Muscle layer of colon (tissue), 2 donors: ENCODE results near the gene ARL16.
A peak's percentile ranks its signal among the peaks of the same experiment; 100 is the strongest.

Experiments used
- H3K27ac ChIP-seq: one replicate; pipeline ENCODE4 v1.7.0; 2013; ENCODE audit warnings: low read depth, mild to moderate bottlenecking, low read length, moderate library complexity
- H3K27me3 ChIP-seq, 2 donors: one replicate each; pipeline ENCODE4 v1.7.0; 2013; ENCODE audit warnings: low read length in 2 of 2, mild to moderate bottlenecking in 2 of 2; ENCODE audit not compliant: insufficient read depth in 2 of 2, control insufficient read depth in 1 of 2
- H3K36me3 ChIP-seq: one replicate; pipeline ENCODE4 v1.7.0; 2013; ENCODE audit warnings: mild to moderate bottlenecking, low read length; ENCODE audit not compliant: insufficient read depth
- H3K4me1 ChIP-seq: one replicate; pipeline ENCODE4 v1.7.0; 2013; ENCODE audit warnings: mild to moderate bottlenecking, low read length; ENCODE audit not compliant: insufficient read depth
- H3K4me3 ChIP-seq, 2 donors: one replicate each; pipeline ENCODE4 v1.7.0; 2013; ENCODE audit warnings: low read length in 2 of 2, low read depth in 1 of 2, mild to moderate bottlenecking in 1 of 2, moderate library complexity in 1 of 2
- H3K9ac ChIP-seq: one replicate; pipeline ENCODE4 v1.7.0; 2013; ENCODE audit warnings: low read length
- H3K9me3 ChIP-seq: one replicate; pipeline ENCODE4 v1.7.0; 2013; ENCODE audit warnings: mild to moderate bottlenecking, low read length
- donor health status: abdominal sarcoma.
- donor health status: Adenocarcinoma of cecum.

Gene ARL16, protein sequence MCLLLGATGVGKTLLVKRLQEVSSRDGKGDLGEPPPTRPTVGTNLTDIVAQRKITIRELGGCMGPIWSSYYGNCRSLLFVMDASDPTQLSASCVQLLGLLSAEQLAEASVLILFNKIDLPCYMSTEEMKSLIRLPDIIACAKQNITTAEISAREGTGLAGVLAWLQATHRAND

DNA sequence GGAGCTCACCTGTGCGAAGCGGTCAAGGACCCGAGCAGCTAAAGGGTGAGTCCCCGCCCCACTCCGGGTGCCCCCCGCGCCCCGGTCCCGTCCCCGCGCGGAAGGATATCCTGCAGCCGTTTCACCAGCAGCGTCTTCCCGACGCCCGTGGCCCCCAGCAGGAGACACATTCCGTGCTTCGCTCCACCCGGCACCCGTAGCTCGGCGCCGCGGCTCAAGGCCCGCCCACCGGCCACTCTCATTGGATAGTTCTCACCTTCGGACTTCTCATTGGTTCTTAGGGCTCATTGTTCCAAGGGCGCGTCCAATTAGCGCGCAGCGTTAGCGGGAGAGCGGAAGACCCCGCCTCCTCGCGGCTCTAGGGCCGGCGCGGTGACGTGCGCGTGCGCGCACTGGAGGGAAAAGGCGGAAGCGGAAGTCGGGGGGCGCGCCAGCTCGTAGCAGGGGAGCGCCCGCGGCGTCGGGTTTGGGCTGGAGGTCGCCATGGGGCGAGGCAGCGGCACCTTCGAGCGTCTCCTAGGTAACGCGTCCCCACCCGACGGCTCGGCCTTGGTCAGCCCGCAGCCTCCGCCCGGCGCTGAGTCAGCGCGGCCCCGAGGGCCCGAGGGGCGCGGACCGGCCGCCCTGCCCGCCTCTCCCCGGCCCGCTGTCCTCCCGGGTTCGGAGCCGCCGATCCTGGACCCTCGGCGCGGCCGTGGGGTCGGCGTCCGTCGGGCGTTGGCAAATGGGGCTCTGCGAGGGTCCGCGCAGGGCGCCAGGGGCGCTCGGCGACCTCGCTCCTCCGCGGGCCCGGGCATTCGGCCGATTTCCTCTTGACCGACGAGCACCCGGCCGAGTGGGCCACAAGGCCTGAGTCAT is at the start of gene ARL16, which contains the start of gene HGS:
Gene ARL16 (minus strand): TSS at position 214 of the 858 bp plus-strand sequence. CDS start 44 bp downstream, at position 170.
Gene HGS (plus strand): TSS at position 428 of the 858 bp plus-strand sequence. CDS start 56 bp downstream, at position 484.
- H3K9ac ChIP-seq = peak within 1 kb of the TSS; percentile 51
- no peaks in the 10 kb centered on the region for H3K9me3 ChIP-seq
- H3K4me3 ChIP-seq = peak within 1 kb of the TSS; percentile 82 to 86
- peaks cover 30% of the 10 kb centered on the region for H3K36me3 ChIP-seq
- H3K27me3 ChIP-seq = no peaks in the 10 kb centered on the region
- H3K27ac ChIP-seq = peak within 1 kb of the TSS; percentile 81
- peaks cover 22% of the 10 kb centered on the region for H3K4me1 ChIP-seq

DNA sequence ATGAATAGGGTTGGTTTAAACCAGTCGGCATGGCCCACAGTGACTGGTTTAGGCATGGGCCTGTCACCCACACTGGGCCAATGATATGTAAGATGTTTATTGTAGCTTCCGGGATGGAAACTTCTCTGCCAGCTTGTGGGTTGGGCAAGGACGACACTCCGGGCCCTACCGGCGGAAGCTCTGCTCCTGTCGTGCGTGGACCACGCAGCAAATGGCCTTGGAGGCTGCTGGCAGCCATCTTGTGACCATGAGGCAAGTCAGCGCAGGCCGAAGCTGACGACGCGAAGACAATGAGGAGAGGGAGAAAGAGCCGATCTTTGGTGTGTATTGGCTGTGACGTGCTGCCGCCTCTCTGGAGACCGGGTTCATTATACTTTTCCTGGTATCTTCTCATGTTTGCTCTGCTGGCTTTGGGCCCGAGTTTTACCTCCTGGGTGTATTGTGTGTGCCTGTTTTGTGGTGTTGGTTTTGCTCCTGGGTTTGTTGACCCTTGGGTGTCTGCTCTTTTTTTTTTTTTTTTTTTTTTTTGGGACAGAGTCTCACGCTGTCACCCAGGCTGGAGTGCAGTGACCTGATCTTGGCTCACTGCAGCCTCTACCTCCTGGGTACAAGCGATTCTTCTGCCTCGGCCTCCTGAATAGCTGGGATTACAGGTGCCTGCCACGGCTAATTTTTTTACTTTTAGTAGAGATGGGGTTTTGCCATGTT is 43.9 kb upstream of the ARL16 start:
- Histone ChIP-seq H3K27me3 (peaks cover 0 to 12% of the 10 kb centered on the region in 2 donors), H3K27ac (no peak overlapping the region), H3K9ac (no peak overlapping the region), H3K4me3 (no peak overlapping the region), H3K9me3 (no peaks in the 10 kb centered on the region), H3K4me1 (no peaks in the 10 kb centered on the region), H3K36me3 (no peaks in the 10 kb centered on the region)

DNA sequence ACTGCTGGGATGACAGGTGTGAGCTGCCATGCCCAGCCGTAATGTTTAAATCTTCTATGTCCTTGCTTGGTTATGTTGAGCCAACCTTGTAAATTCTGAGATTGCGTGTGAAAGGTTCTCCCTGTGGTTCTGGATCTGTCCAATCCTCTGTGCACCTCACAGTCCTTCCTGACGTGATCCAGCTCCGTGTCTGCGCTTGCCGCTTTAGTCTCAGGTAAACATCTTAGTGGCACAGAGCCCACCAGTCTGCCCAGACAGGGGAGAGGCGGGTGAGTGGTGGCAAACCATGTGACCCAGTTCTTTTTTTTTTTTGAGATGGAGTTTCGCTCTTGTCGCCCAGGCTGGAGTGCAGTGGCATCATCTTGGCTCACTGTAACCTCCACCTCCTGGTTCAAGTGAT is 42.4 kb upstream of the ARL16 start:
- Histone ChIP-seq H3K36me3 (no peaks in the 10 kb centered on the region), H3K4me1 (no peaks in the 10 kb centered on the region), H3K9ac (no peak overlapping the region), H3K27ac (no peak overlapping the region), H3K9me3 (no peaks in the 10 kb centered on the region), H3K4me3 (no peak overlapping the region), H3K27me3 (peaks cover 0 to 6% of the 10 kb centered on the region in 2 donors)

DNA sequence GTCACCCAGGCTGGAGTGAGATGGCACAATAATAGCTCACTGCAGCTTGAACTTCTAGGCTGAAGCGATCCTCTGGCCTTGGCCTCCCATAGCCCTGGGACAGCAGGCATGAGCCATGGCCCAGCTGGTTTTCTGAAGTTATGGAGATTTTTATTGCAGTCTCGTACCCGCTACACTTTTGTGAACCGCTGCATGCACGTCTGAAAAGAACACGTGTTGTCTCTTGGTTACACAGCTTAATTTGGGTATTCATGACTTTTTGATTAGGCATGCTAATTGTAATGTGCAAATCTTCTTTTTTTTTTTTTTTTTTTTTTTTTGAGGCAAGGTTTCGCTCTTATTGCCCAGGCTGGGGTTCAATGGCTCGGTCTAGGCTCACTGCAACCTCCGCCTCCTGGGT is 41.8 kb upstream of the ARL16 start:
- Histone ChIP-seq H3K9me3 (no peaks in the 10 kb centered on the region), H3K4me3 (no peak overlapping the region), H3K9ac (no peak overlapping the region), H3K27ac (no peak overlapping the region), H3K27me3 (peaks cover 0 to 6% of the 10 kb centered on the region in 2 donors), H3K36me3 (no peaks in the 10 kb centered on the region), H3K4me1 (no peaks in the 10 kb centered on the region)

DNA sequence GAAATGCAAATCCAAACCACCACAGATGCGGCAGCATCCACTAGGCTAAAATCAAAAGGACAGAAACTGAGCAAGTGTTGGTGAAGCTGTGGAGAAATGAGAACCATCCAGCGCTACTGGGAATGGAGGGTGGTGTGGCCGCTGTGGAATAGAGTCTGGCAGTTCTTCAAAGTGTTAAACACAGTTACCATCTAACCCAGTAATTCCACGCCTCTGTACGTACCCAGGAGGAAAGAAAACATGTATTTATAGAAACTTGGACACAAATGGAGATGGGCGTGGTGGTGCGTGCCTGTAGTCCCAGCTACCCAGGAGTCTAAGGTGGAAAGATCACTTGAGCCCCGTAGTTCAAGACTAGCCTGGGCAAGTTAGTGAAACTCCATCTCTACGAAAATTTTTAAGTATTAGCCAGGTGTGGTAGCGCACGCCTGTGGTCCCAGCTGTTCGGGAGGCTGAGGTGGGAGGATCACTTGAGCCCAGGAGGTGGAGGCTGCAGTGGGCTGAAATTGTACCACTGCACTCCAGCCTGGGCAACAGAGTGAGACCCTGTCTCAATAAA is 40.1 kb upstream of the ARL16 start:
- Histone ChIP-seq H3K4me1 (no peaks in the 10 kb centered on the region), H3K9ac (no peak overlapping the region), H3K36me3 (no peaks in the 10 kb centered on the region), H3K27me3 (peaks cover 0 to under 1% of the 10 kb centered on the region in 2 donors), H3K4me3 (no peak overlapping the region), H3K27ac (no peak overlapping the region), H3K9me3 (no peaks in the 10 kb centered on the region)

DNA sequence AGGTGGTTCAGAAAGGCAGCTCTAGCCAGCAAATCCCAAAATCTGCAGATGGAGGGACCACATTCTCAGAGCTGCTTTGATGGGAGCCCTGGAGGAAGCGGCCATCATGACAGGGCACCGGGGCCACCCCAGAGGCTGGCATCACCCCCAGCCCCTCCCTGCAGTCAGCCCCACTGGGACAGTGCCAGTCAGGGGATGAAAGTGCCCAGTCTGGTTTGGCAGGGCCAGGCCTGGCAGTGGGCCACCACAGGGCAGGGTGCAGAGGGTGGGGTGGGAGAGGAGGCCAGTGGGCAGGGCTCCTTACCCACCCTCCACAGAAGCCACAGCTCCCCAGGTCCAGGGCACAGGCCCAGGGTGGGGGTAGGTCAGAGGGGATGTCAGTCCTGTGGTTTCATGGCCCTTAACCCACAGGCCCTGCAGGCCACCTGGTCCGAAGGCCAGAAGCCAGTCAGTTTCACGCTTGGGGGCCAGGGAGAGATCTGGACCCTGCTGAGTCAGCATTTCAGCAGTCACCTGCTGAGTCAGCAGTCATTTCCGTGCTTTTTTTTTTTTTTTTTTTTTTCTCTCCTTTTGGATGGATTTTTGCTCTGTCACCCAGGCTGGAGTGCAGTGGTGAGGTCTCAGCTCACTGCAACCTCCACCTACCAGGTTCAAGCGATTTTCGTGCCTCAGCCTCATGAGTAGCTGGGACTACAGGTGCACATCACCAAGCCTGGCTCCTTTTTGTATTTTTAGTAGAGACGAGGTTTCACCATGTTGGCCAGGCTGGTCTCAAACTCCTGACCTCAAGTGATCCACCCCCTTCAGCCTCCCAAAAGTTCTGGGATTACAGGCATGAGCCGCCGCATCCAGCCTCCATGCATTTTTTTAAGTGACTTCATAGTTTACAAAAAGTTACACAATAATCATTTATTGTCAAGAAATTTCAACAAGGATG is 38.9 kb upstream of the ARL16 start:
- Histone ChIP-seq H3K4me3 (no peak overlapping the region), H3K27ac (no peak overlapping the region), H3K9ac (no peak overlapping the region)

DNA sequence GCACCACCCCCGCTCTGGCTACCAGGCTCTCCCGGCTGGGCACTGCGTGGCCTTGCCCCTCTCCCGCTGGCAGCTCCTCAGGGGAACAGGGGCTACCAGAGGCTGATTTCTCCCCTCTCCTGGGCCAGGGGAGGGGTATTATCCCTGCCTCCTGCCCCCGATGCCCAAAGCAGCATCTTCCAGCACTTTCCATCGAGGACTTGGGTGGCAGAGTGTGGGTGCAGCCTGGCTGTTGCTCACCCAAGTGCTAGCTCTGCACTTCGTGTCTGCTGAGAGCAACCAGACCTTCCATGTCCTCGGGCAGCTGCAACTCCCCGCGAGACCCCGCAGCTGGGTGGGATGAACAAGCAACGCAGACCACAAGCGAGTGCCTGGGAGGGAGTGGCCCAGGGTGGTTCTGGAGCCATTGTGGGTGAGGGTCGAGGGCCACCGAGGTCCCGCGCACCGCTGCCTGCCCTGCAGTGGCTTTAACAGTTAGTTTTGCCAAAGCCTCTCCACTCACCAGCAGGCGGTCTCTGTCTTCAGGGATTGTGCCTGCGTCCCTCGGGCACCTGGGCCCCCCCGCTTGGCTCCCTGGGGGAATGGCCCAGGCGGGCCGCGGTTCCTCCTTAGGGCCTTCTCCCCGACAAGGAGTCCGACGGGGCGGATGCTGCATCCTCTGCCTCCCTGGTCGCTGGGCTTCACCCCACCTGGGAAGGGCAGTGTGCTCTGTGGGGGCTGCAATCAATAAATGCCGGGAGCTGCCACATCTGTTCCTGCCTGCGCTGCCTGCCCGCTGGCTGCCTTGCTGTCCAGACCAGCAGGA is 36.9 kb upstream of the ARL16 start:
- Histone ChIP-seq H3K4me1 (no peaks in the 10 kb centered on the region), H3K4me3 (no peak overlapping the region), H3K9me3 (no peaks in the 10 kb centered on the region), H3K36me3 (no peaks in the 10 kb centered on the region), H3K9ac (no peak overlapping the region), H3K27ac (no peak overlapping the region), H3K27me3 (no peaks in the 10 kb centered on the region)

More for the DNA sequence above, 38.9 kb upstream of the ARL16 start:
- Histone ChIP-seq H3K4me1 (no peaks in the 10 kb centered on the region), H3K27me3 (no peaks in the 10 kb centered on the region), H3K36me3 (no peaks in the 10 kb centered on the region), H3K9me3 (no peaks in the 10 kb centered on the region)

DNA sequence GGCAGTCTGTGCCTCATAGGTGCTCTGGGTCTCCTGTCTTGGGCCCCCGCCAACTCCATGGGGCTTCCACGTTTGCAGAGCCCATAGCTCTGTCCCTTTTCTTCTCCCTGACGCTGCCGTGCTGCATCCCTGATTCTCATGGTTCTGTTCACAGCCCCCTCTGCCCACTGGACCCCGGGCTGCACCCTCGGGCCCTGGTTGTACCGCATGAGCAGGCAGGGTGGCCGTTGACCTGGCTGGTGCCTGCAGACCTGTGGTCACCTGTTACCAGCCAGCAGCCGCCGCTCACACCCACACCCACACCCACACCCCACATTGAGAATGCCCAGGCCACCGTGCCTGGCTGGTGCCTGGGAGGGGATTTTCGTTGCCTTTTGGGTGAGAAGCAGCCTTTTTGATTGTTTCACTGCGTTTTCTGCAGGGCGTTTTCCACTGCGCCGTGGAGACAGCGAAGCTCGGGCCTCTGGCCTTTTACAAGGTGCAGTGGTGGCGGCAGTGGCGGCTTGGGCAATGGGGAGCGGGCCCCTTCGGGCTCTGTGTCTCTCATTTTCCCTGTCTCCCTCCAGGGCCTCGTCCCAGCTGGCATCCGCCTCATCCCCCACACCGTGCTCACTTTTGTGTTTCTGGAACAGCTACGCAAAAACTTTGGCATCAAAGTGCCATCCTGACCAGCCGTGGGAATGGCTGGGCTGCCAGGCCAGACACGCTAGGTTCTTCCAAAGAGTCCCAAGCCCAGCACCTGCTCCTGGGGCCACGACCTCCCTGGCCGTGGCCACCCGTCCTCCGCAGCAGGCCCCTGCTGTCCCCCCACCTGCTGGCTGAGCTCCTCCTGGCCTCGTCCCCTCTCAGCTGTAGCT is 36.0 kb upstream of the ARL16 start:
- Histone ChIP-seq H3K9me3 (no peaks in the 10 kb centered on the region), H3K36me3 (no peaks in the 10 kb centered on the region)

DNA sequence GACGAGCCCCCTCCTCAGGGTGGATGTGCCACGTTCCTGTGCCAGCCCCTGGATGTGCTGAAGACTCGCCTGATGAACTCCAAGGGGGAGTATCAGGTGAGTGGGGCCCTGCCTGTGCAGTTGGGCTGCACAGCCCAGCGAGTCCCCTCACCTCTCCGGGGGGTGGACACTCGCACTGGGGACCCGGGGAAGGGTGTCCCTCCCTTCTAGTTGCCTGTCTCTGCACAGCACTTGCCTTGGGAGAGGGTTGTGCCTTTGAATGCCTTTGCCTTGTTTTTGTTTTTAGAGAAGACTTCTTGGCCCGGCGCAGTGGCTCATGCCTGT is 34.1 kb upstream of the ARL16 start:
- Histone ChIP-seq H3K4me1 (peaks cover 11% of the 10 kb centered on the region), H3K9me3 (no peaks in the 10 kb centered on the region), H3K4me3 (no peak overlapping the region), H3K36me3 (no peaks in the 10 kb centered on the region), H3K9ac (no peak overlapping the region), H3K27me3 (no peaks in the 10 kb centered on the region), H3K27ac (no peak overlapping the region)

More for the DNA sequence above, 36.0 kb upstream of the ARL16 start:
- Histone ChIP-seq H3K4me3 (no peak overlapping the region), H3K4me1 (no peaks in the 10 kb centered on the region), H3K9ac (no peak overlapping the region), H3K27ac (no peak overlapping the region), H3K27me3 (no peaks in the 10 kb centered on the region)
